ENCODE results near the gene CR2.

DNA sequence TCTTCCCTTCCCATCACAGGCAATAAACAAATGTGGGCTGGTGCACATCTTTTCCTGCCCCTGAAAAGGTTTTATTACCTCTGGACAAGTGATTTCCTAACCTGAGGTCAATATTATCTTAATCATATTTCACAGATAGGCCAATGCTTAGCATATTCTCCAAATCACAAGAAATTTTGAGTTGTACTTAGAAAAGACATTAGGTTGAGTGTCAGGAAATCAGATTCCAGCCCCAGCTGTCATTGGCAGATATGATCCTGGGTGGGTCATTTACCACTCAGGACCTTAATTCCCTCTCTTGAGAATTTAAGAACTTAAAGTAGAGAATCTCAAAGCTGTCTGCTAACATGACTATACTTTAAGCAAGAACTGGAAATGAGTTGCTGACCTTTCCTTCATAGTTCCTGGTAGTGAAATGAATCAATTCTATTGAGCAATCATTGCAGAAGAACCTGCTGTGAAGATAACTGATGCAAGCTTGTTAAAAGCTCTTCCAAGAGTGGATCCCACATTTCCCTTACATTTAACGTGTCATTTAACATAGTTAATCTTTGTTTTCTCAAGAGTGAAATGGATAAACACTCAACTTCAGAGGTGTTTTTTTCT is 46.4 kb upstream of the CR2 start:
- no peak for TF ChIP-seq MAZ (IDR thresholded peaks at IDR 0.05; ENCODE audit: borderline replicate concordance, low read depth, low read length)
- TF ChIP-seq, protein P1, sequence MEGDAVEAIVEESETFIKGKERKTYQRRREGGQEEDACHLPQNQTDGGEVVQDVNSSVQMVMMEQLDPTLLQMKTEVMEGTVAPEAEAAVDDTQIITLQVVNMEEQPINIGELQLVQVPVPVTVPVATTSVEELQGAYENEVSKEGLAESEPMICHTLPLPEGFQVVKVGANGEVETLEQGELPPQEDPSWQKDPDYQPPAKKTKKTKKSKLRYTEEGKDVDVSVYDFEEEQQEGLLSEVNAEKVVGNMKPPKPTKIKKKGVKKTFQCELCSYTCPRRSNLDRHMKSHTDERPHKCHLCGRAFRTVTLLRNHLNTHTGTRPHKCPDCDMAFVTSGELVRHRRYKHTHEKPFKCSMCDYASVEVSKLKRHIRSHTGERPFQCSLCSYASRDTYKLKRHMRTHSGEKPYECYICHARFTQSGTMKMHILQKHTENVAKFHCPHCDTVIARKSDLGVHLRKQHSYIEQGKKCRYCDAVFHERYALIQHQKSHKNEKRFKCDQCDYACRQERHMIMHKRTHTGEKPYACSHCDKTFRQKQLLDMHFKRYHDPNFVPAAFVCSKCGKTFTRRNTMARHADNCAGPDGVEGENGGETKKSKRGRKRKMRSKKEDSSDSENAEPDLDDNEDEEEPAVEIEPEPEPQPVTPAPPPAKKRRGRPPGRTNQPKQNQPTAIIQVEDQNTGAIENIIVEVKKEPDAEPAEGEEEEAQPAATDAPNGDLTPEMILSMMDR (conservative IDR thresholded peaks at IDR 0.05; ENCODE audit: low read depth, low read length): no peak

All from IMR-90 (cell line).